IMR-90 (cell line): ENCODE results near the gene PADI6. TPM values are rescaled to one million over a fixed set of nuclear protein-coding genes. Genes with fewer than 3 reads are reported as not detected.

Experiments
- ATAC-seq: fragments of 200-7000 bp; cut with Tn5 transposase; 2 replicates; pipeline ENCODE4 v1.9.1; 2020; ENCODE audit warnings: low read depth, mild to moderate bottlenecking, moderate library complexity
- BruUV-seq: library from RNA; stranded (reverse); fragments of 400-500 nt; replicated peaks from 2 replicates; lab custom pipeline; 2021; lab: Mats Ljungman, UMichigan
- CTCF ChIA-PET: fragments of 300-600 bp; formaldehyde crosslinking; extraction: SDS; loops from one replicate; lab custom pipeline; 2021; ENCODE audit warnings: antibody characterized with exemption; lab: Yijun Ruan, JAX
- POLR2A ChIA-PET: fragments of 300-600 bp; sonication (Branson Sonifier 250); formaldehyde crosslinking; loops from one replicate; lab custom pipeline; 2022; ENCODE audit warnings: antibody characterized with exemption; ENCODE audit not compliant: unreplicated experiment; lab: Charles Lee
- DNase-seq: peaks from one replicate; pipeline ENCODE4 v3.0.0; 2013
- H2AFZ ChIP-seq: replicated peaks from 2 replicates; pipeline ENCODE3; 2013; ENCODE audit warnings: low read length, mild to moderate bottlenecking; ENCODE audit not compliant: poor library complexity
- H2AK5ac ChIP-seq: 2 replicates; pipeline ENCODE4 v1.6.1; 2013; ENCODE audit warnings: low read depth, low read length, inconsistent platforms
- H2AK9ac ChIP-seq: replicated peaks from 2 replicates; pipeline ENCODE3; 2013; ENCODE audit warnings: mild to moderate bottlenecking, low read depth, low read length, moderate library complexity; ENCODE audit not compliant: poor library complexity
- H2BK120ac ChIP-seq: 2 replicates; pipeline ENCODE4 v1.6.1; 2013; ENCODE audit warnings: low read depth, low read length, inconsistent platforms
- H2BK15ac ChIP-seq: 3 replicates; pipeline ENCODE4 v1.6.1; 2013; ENCODE audit warnings: low read depth, low read length, inconsistent platforms
- H2BK20ac ChIP-seq: 2 replicates; pipeline ENCODE4 v1.6.1; 2013; ENCODE audit warnings: low read depth, mild to moderate bottlenecking, inconsistent platforms, low read length, moderate library complexity
- H2BK5ac ChIP-seq: 2 replicates; pipeline ENCODE4 v1.6.1; 2013; ENCODE audit warnings: mild to moderate bottlenecking, low read depth, low read length, inconsistent platforms; ENCODE audit not compliant: poor library complexity, severe bottlenecking
- H3K14ac ChIP-seq: replicated peaks from 2 replicates; pipeline ENCODE4 v1.6.1; 2013; ENCODE audit warnings: low read depth, low read length, inconsistent platforms
- H3K18ac ChIP-seq: 2 replicates; pipeline ENCODE4 v1.6.1; 2013; ENCODE audit warnings: low read depth, low read length, control low read depth
- H3K23ac ChIP-seq: 2 replicates; pipeline ENCODE4 v1.6.1; 2013; ENCODE audit warnings: low read depth, low read length, inconsistent platforms
- H3K27ac ChIP-seq: 2 replicates; pipeline ENCODE4 v1.5.1; 2013; ENCODE audit warnings: mild to moderate bottlenecking, control low read depth, low read length; ENCODE audit not compliant: insufficient read depth
- H3K27me3 ChIP-seq: 2 replicates; pipeline ENCODE4 v1.6.1; 2013; ENCODE audit warnings: low read length; ENCODE audit not compliant: control insufficient read depth, insufficient read depth
- H3K36me3 ChIP-seq: 2 replicates; pipeline ENCODE4 v1.6.1; 2013; ENCODE audit warnings: low read length, mixed read lengths; ENCODE audit not compliant: control insufficient read depth, insufficient read depth
- H3K4ac ChIP-seq: 2 replicates; pipeline ENCODE4 v1.6.1; 2013; ENCODE audit warnings: low read depth, low read length, inconsistent platforms
- H3K4me1 ChIP-seq: 2 replicates; pipeline ENCODE4 v1.6.1; 2013; ENCODE audit warnings: low read length, mixed read lengths; ENCODE audit not compliant: control insufficient read depth, insufficient read depth
- H3K4me2 ChIP-seq: 2 replicates; pipeline ENCODE4 v1.6.1; 2013; ENCODE audit warnings: low read depth, mild to moderate bottlenecking, control low read depth, low read length, moderate library complexity
- H3K4me3 ChIP-seq: 2 replicates; pipeline ENCODE4 v1.5.1; 2013; ENCODE audit warnings: low read depth, mild to moderate bottlenecking, control low read depth, low read length, moderate library complexity; ENCODE audit not compliant: insufficient read depth
- H3K56ac ChIP-seq: 2 replicates; pipeline ENCODE4 v1.6.1; 2013; ENCODE audit warnings: low read length, inconsistent platforms; ENCODE audit not compliant: insufficient read depth; ENCODE audit errors: extremely low read depth
- H3K79me1 ChIP-seq, 2 experiments: 2 replicates each; pipeline ENCODE4 v1.6.1; 2013; ENCODE audit warnings: low read length in 2 of 2, inconsistent platforms in 1 of 2, low read depth in 1 of 2
- H3K9ac ChIP-seq: 2 replicates; pipeline ENCODE4 v1.6.1; 2013; ENCODE audit warnings: low read depth, low read length, control low read depth
- H3K9me1 ChIP-seq: 2 replicates; pipeline ENCODE4 v1.6.1; 2013; ENCODE audit warnings: low read length, inconsistent platforms; ENCODE audit not compliant: insufficient read depth
- H3K9me3 ChIP-seq: 2 replicates; pipeline ENCODE4 v1.6.1; 2013; ENCODE audit warnings: low read length; ENCODE audit not compliant: control insufficient read depth, insufficient read depth
- H4K20me1 ChIP-seq: 2 replicates; pipeline ENCODE4 v1.6.1; 2013; ENCODE audit warnings: low read length, inconsistent platforms; ENCODE audit not compliant: insufficient read depth
- H4K5ac ChIP-seq: 2 replicates; pipeline ENCODE4 v1.6.1; 2013; ENCODE audit warnings: mild to moderate bottlenecking, low read depth, low read length, control low read depth
- H4K8ac ChIP-seq, 2 experiments: 2 replicates each; pipeline ENCODE4 v1.6.1; 2013; ENCODE audit warnings: low read depth in 2 of 2, low read length in 2 of 2, control low read depth in 1 of 2, inconsistent platforms in 1 of 2
- H4K91ac ChIP-seq: 2 replicates; pipeline ENCODE4 v1.6.1; 2013; ENCODE audit warnings: low read depth, low read length, inconsistent platforms; ENCODE audit not compliant: insufficient read depth
- CEBPB ChIP-seq: IDR thresholded peaks from 2 replicates; pipeline ENCODE4 v1.6.1; 2012; ENCODE audit warnings: low read depth, low read length, improper control_type of control experiment
- CHD1 ChIP-seq: IDR thresholded peaks from 2 replicates; pipeline ENCODE4 v1.6.1; 2012; ENCODE audit warnings: low read depth, low read length, improper control_type of control experiment
- MXI1 ChIP-seq: IDR thresholded peaks from 2 replicates; pipeline ENCODE4 v1.6.1; 2012; ENCODE audit warnings: low read depth, mild to moderate bottlenecking, low read length, moderate library complexity, borderline replicate concordance
- RCOR1 ChIP-seq: IDR thresholded peaks from 2 replicates; pipeline ENCODE4 v1.6.1; 2012; ENCODE audit warnings: mild to moderate bottlenecking, low read length, improper control_type of control experiment; ENCODE audit not compliant: insufficient replicate concordance
- SMC3 ChIP-seq: fragments of 150-350 bp; IDR thresholded peaks from 2 replicates; pipeline ENCODE4 v1.6.1; 2016; ENCODE audit warnings: low read depth, mild to moderate bottlenecking, antibody characterized with exemption, low read length, moderate library complexity
- USF2 ChIP-seq: fragments of 150-350 bp; IDR thresholded peaks from 2 replicates; pipeline ENCODE4 v1.6.1; 2017; ENCODE audit warnings: mild to moderate bottlenecking, antibody characterized with exemption, low read length, low read depth
- WGBS, 2 experiments: methylation state at CpG; one replicate each; pipeline versions ENCODE4 v1.1.5 to v1.1.7; 2013; ENCODE audit warnings: missing lambda C conversion rate in 2 of 2; ENCODE audit not compliant: insufficient read length in 1 of 2; ENCODE audit errors: extremely low coverage in 2 of 2; 5-methylcytosine and 5-hydroxymethylcytosine counted together
- dilution Hi-C: fragments of 300-500 bp; cut with HindIII; formaldehyde crosslinking; loops from one replicate; pipeline ENCODE4 v1.14.3; 2018; ENCODE audit warnings: low sequenced_read_pairs; ENCODE audit not compliant: unreplicated experiment
- in situ Hi-C: fragments of 300-500 bp; cut with MboI; formaldehyde crosslinking; loops from 3 replicates; pipeline ENCODE4 v1.14.3; 2019; ENCODE audit warnings: low sequenced_read_pairs, inconsistent platforms, mixed read lengths
- intact Hi-C: fragments of 100-400 bp; cut with micrococcal nuclease; formaldehyde crosslinking; loops from 2 replicates; pipeline ENCODE4 v1.10.0; 2022
- polyA plus RNA-seq, 3 experiments: library from polyadenylated mRNA; depleted of rRNA; stranded (reverse); fragments of >200 nt; gene quantifications; 2 replicates each; pipeline ENCODE4 v1.2.3, GENCODE V29; 2012; ENCODE audit warnings: low replicate concordance in 1 of 3
- total RNA-seq: library from RNA; depleted of rRNA; stranded (reverse); fragments of >200 nt; gene quantifications from 2 replicates; pipeline ENCODE4 v1.2.3, GENCODE V29; 2012

PADI6 gene
- total and polyA plus RNA-seq, 2 of the 4 experiments (the other 2 are of a cell fraction), result not detected

DNA sequence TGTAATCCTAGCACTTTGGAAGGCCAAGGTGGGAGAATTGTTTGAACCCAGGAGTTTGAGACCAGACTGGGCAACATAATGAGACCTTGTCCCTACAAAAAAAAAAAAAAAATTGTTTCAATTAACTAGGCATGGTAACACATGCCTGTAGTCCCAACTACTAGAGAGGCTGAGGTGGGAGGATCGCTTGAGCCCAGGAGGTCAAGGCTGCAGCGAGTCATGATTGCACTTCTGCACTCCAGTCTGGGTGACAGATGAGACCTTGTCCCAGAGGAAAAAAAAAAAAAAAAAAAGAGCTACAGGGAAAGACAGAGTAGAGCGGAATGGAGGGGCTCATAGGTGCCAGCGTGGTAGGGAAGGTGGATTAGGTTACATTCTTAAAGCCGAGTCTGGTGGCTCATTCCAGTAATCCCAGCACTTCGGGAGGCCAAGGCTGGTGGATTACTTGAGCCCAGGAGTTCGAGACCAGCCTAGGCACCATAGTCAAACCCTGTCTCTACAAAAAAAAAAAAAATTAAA, 21.0 kb upstream of the PADI6 start:
- no peaks in the 10 kb centered on the region; the same call in 1 of the 2 replicates for H4K20me1 ChIP-seq
- no peaks in the 10 kb centered on the region for H3K9me3 ChIP-seq
- H3K4me3 ChIP-seq, result no peak overlapping the region
- TF ChIP-seq CEBPB (no peak), MXI1 (no peak), USF2 (no peak), CHD1 (no peak), SMC3 (no peak), RCOR1 (no peak)
- no peak overlapping the region for H4K8ac ChIP-seq
- no peak overlapping the region for H2AFZ ChIP-seq
- ChIA-PET CTCF (no interaction called here), POLR2A (no interaction called here)
- H3K36me3 ChIP-seq, result no peaks in the 10 kb centered on the region
- H3K27me3 ChIP-seq, result peaks cover 24% of the 10 kb centered on the region
- no peak overlapping the region for H3K9ac ChIP-seq
- DNase-seq (no peak), ATAC-seq (no peak)
- no peak overlapping the region for H2AK5ac ChIP-seq
- H3K79me1 ChIP-seq, result no peaks in the 10 kb centered on the region
- H3K9me1 ChIP-seq, result no peaks in the 10 kb centered on the region; the same call in 1 of the 2 replicates
- no peak overlapping the region for H3K56ac ChIP-seq
- H2AK9ac ChIP-seq, result no peak overlapping the region
- no peak overlapping the region for H3K27ac ChIP-seq
- no peak overlapping the region for H4K5ac ChIP-seq
- WGBS, 2 experiments, result 60% methylated on average over 1 of the region's 7 CpGs; no CpG with 5 or more reads in 1 of the 2 experiments
- H3K14ac ChIP-seq, result no peak overlapping the region
- no peak overlapping the region for H3K4me2 ChIP-seq
- no peak overlapping the region for H2BK20ac ChIP-seq
- dilution Hi-C loops (no loop called here), intact Hi-C loops (no loop called here), in situ Hi-C loops (no loop called here)
- no peak overlapping the region for H3K23ac ChIP-seq
- H2BK120ac ChIP-seq, result no peak overlapping the region
- H3K4me1 ChIP-seq, result no peaks in the 10 kb centered on the region
- H3K4ac ChIP-seq, result no peak overlapping the region
- H2BK5ac ChIP-seq, result no peak overlapping the region
- BruUV-seq, result no TSS peak
- no peak overlapping the region for H4K91ac ChIP-seq
- H3K18ac ChIP-seq, result no peak overlapping the region
- H2BK15ac ChIP-seq, result no peak overlapping the region
